DND-41 (cell line): Measurements from ENCODE around the gene FMN1.

Experiments
- ATAC-seq: fragments of 200-7000 bp; cut with Tn5 transposase; 3 replicates; pipeline ENCODE4 v1.9.1; 2021; ENCODE audit warnings: low read depth; ENCODE audit not compliant: insufficient read depth
- DNase-seq: peaks from one replicate; pipeline ENCODE4 v3.0.0-alpha.2; 2020
- H2AFZ ChIP-seq: 2 replicates; pipeline ENCODE4 v1.6.0; 2012; ENCODE audit warnings: low read depth, low read length
- H3K27ac ChIP-seq: 2 replicates; pipeline ENCODE4 v1.5.1; 2012; ENCODE audit warnings: low read length, inconsistent platforms
- H3K27me3 ChIP-seq: fragments of 200-600 bp; sonication (generic); 2 replicates; pipeline ENCODE4 v1.6.0; 2012; ENCODE audit warnings: low read length, mild to moderate bottlenecking, inconsistent platforms; ENCODE audit not compliant: insufficient read depth, poor library complexity
- H3K36me3 ChIP-seq: 2 replicates; pipeline ENCODE4 v1.5.1; 2012; ENCODE audit warnings: low read length, inconsistent platforms; ENCODE audit not compliant: insufficient read depth
- H3K4me1 ChIP-seq: 2 replicates; pipeline ENCODE4 v1.5.1; 2012; ENCODE audit warnings: mild to moderate bottlenecking, low read length; ENCODE audit not compliant: insufficient read depth
- H3K4me2 ChIP-seq: 2 replicates; pipeline ENCODE4 v1.6.0; 2012; ENCODE audit warnings: mild to moderate bottlenecking, moderate library complexity, low read length, inconsistent platforms; ENCODE audit not compliant: insufficient read depth
- H3K4me3 ChIP-seq, 2 experiments: fragments of 200-600 bp in 1 of 2; shearing (Covaris generic) in 1 of 2; 2 replicates each; pipeline ENCODE4 v1.5.1; 2012 to 2016; ENCODE audit warnings: inconsistent platforms in 2 of 2, low read length in 2 of 2, mild to moderate bottlenecking in 2 of 2, low read depth in 1 of 2, moderate library complexity in 1 of 2
- H3K79me2 ChIP-seq: 2 replicates; pipeline ENCODE4 v1.6.0; 2012; ENCODE audit warnings: low read length, inconsistent platforms; ENCODE audit not compliant: insufficient read depth
- H3K9ac ChIP-seq: 2 replicates; pipeline ENCODE4 v1.6.0; 2012; ENCODE audit warnings: low read depth, mild to moderate bottlenecking, inconsistent platforms, low read length, moderate library complexity
- H3K9me3 ChIP-seq: 2 replicates; pipeline ENCODE4 v1.5.1; 2012; ENCODE audit warnings: low read length, moderate library complexity, mild to moderate bottlenecking, inconsistent platforms; ENCODE audit not compliant: insufficient read depth, severe bottlenecking
- H4K20me1 ChIP-seq: 2 replicates; pipeline ENCODE4 v1.6.0; 2012; ENCODE audit warnings: low read length; ENCODE audit not compliant: insufficient read depth
- EZH2 ChIP-seq: IDR thresholded peaks from 3 replicates; pipeline ENCODE4 v1.6.1; 2012; ENCODE audit warnings: borderline replicate concordance, low read depth, mild to moderate bottlenecking, moderate library complexity, low read length, inconsistent platforms; ENCODE audit not compliant: severe bottlenecking
- TF ChIP-seq, protein P1 (sequence below): IDR thresholded peaks from 2 replicates; pipeline ENCODE4 v1.5.1; 2012; ENCODE audit warnings: borderline replicate concordance, low read length, moderate library complexity, mild to moderate bottlenecking; ENCODE audit not compliant: poor library complexity, severe bottlenecking; ENCODE audit errors: extremely low read depth

FMN1 gene

DNA sequence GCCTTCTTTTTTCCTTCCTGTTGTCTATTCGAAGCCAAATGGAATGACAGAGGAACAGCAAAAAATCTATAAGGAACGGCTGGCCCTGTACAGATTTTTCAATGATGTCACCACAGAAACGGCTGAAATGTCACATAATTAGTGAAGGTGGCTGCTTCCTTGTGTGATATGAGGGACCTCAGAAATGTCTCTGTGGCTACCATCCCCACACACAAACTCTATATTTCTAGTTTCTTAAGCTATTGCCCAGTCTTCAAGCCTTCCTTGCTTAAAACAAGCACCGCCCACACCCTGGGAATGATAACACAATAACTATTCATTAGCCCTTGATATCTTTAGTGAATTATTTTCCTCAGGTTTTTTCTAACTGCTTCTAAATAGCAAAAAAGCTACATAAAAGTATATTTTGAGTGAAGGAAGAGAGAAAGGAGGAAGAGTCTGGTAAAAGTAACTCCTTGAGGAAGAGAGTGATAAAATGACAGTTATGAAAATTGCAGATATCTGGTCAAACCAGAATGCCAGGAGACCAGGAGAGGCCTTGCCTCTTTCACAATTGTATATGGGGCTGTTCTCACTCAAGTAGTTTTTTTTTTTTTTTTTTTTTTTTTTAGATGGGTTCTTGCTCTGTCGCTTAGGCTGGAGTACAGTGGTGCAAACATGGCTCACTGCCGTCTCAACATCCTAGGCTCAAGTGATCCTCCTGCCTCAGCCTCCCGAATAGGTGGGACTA, 38.7 kb downstream of the FMN1 start:
- Histone ChIP-seq H3K36me3 (no peaks in the 10 kb centered on the region), H4K20me1 (no peaks in the 10 kb centered on the region), H3K79me2 (no peaks in the 10 kb centered on the region), H3K4me2 (no peak overlapping the region), H3K4me3 (no peak overlapping the region), H3K27me3 (no peaks in the 10 kb centered on the region), H3K9ac (no peak overlapping the region), H2AFZ (no peak overlapping the region), H3K9me3 (no peaks in the 10 kb centered on the region), H3K4me1 (no peaks in the 10 kb centered on the region), H3K27ac (no peak overlapping the region)
- no peak for ATAC-seq
- TF ChIP-seq EZH2 = no peak
- TF ChIP-seq, protein P1, sequence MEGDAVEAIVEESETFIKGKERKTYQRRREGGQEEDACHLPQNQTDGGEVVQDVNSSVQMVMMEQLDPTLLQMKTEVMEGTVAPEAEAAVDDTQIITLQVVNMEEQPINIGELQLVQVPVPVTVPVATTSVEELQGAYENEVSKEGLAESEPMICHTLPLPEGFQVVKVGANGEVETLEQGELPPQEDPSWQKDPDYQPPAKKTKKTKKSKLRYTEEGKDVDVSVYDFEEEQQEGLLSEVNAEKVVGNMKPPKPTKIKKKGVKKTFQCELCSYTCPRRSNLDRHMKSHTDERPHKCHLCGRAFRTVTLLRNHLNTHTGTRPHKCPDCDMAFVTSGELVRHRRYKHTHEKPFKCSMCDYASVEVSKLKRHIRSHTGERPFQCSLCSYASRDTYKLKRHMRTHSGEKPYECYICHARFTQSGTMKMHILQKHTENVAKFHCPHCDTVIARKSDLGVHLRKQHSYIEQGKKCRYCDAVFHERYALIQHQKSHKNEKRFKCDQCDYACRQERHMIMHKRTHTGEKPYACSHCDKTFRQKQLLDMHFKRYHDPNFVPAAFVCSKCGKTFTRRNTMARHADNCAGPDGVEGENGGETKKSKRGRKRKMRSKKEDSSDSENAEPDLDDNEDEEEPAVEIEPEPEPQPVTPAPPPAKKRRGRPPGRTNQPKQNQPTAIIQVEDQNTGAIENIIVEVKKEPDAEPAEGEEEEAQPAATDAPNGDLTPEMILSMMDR = no peak
- no peak for DNase-seq

GRCh38 chr15:33154351-33155166, 40.0 kb downstream of the FMN1 start:
- H3K4me2 ChIP-seq = no peak overlapping the region
- H3K4me3 ChIP-seq = no peak overlapping the region
- no peaks in the 10 kb centered on the region for H3K79me2 ChIP-seq
- no peaks in the 10 kb centered on the region for H3K36me3 ChIP-seq
- no peaks in the 10 kb centered on the region for H4K20me1 ChIP-seq
- H3K4me1 ChIP-seq = no peaks in the 10 kb centered on the region
- DNase-seq (no peak), ATAC-seq (no peak)
- no peaks in the 10 kb centered on the region for H3K27me3 ChIP-seq
- no peak for TF ChIP-seq EZH2
- no peak overlapping the region for H2AFZ ChIP-seq
- H3K9me3 ChIP-seq = no peaks in the 10 kb centered on the region
- H3K27ac ChIP-seq = no peak overlapping the region
- H3K9ac ChIP-seq = no peak overlapping the region

DNA sequence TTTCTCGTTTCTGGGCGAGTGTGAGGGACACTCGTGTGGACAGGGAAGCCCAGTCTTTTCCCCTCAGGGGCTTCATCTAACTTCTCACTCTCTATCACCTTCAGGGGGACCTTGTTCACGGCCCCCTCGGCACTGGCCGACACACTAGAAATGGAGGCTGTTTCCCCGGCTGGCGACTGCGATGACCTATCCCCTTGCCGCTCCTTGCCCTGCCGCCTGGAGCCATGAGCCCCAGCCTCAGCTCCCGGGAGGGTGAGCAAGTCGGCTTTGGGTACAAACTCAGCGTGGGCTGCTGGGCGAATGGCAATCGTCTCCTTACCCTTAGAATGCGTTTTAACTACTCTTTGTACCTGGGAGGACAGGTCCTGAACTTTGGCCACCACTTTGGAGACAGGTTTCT, 41.0 kb downstream of the FMN1 start:
- ATAC-seq (no peak), DNase-seq (no peak)
- no peak overlapping the region for H3K27ac ChIP-seq
- TF ChIP-seq EZH2 = no peak
- TF ChIP-seq, protein P1 = no peak
- H3K79me2 ChIP-seq = no peaks in the 10 kb centered on the region
- no peaks in the 10 kb centered on the region for H3K9me3 ChIP-seq
- H3K9ac ChIP-seq = no peak overlapping the region
- no peak overlapping the region for H2AFZ ChIP-seq
- no peaks in the 10 kb centered on the region for H3K36me3 ChIP-seq
- H3K4me3 ChIP-seq = no peak overlapping the region
- no peaks in the 10 kb centered on the region for H4K20me1 ChIP-seq
- H3K27me3 ChIP-seq = no peaks in the 10 kb centered on the region
- H3K4me2 ChIP-seq = no peak overlapping the region
- no peaks in the 10 kb centered on the region for H3K4me1 ChIP-seq

DNA sequence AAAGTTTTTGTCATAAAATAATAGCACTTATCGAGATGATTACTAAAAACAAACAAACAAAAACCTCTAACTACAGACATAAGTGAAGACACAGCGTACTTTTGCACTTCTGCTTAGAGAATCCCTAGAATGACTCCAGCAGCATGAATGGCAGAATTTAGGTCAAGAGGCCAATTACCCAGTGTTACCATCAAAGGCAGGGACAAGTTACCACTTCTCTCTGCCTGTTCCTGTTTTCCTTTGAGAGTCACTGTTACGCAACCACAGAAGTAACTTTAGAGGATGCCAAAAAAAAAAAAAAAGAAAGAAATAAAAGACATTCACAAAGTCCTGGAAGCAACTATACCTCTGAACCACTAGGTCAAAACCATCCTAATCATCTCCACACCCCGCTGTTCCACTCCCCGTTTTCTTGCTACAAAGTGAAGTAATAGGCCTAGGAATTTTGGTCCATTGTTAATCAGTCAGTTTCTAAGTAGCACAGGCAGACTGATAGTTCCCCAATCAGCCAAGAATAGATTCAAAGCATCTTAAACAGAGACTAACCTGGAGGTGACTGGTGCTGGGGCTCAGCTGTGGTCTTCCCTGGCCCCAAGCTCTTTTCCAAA, 41.9 kb downstream of the FMN1 start:
- no peak overlapping the region for H3K4me2 ChIP-seq
- TF ChIP-seq, protein P1 = no peak
- no peak for TF ChIP-seq EZH2
- no peak for ATAC-seq
- H3K79me2 ChIP-seq = no peaks in the 10 kb centered on the region
- H3K9me3 ChIP-seq = no peaks in the 10 kb centered on the region
- no peak overlapping the region for H3K9ac ChIP-seq
- H4K20me1 ChIP-seq = no peaks in the 10 kb centered on the region
- H3K4me1 ChIP-seq = no peaks in the 10 kb centered on the region
- H3K4me3 ChIP-seq = no peak overlapping the region
- DNase-seq = no peak
- H3K27me3 ChIP-seq = no peaks in the 10 kb centered on the region
- H3K27ac ChIP-seq = no peak overlapping the region
- no peaks in the 10 kb centered on the region for H3K36me3 ChIP-seq
- no peak overlapping the region for H2AFZ ChIP-seq
